Right forelimb (tissue), 1 donor: ENCODE measurements around the gene ZNF217.
"Not testable (repeated sequence)": the region's sequence is repeated elsewhere in the genome, so short reads cannot be mapped to it uniquely, and the experiment has no call there.

Experiments
- DNase-seq: peaks from one replicate; pipeline ENCODE4 v3.0.0-alpha.2; 2018

The ZNF217 gene

GRCh38 chr20:53621482-53622246, 28.0 kb upstream of the ZNF217 start:
- DNase-seq: peak; percentile 64

- DNase-seq: not testable (repeated sequence)
These were observed 24.9 kb upstream of the ZNF217 start for GRCh38 chr20:53618490-53619000.

GRCh38 chr20:53617791-53618489, 24.3 kb upstream of the ZNF217 start:
- no peak for DNase-seq

- not testable (repeated sequence) for DNase-seq
These were observed 22.9 kb upstream of the ZNF217 start for GRCh38 chr20:53616489-53616888.

GRCh38 chr20:53613748-53614147, 20.1 kb upstream of the ZNF217 start:
- no peak for DNase-seq

GRCh38 chr20:53612289-53612688, 18.6 kb upstream of the ZNF217 start:
- not testable (repeated sequence) for DNase-seq

GRCh38 chr20:53611449-53611894, 17.8 kb upstream of the ZNF217 start:
- no peak for DNase-seq

- DNase-seq: no peak
These were observed 16.1 kb upstream of the ZNF217 start for GRCh38 chr20:53609491-53610445.

- no peak for DNase-seq
These were observed 15.1 kb upstream of the ZNF217 start for GRCh38 chr20:53608456-53609452.

- no peak for DNase-seq
These were observed 14.4 kb upstream of the ZNF217 start for GRCh38 chr20:53608071-53608455.

GRCh38 chr20:53606364-53606985, 12.8 kb upstream of the ZNF217 start:
- no peak for DNase-seq

- not testable (repeated sequence) for DNase-seq
These were observed 11.8 kb upstream of the ZNF217 start for GRCh38 chr20:53605401-53605800.

GRCh38 chr20:53604846-53605245, 11.2 kb upstream of the ZNF217 start:
- not testable (repeated sequence) for DNase-seq

- DNase-seq: no peak
These were observed 9.0 kb upstream of the ZNF217 start for GRCh38 chr20:53602661-53603060.

GRCh38 chr20:53599910-53600632, 6.4 kb upstream of the ZNF217 start:
- no peak for DNase-seq

GRCh38 chr20:53599378-53599777, 5.7 kb upstream of the ZNF217 start:
- no peak for DNase-seq

GRCh38 chr20:53599044-53599362, 5.4 kb upstream of the ZNF217 start:
- no peak for DNase-seq

- no peak for DNase-seq
These were observed 4.8 kb upstream of the ZNF217 start for GRCh38 chr20:53598140-53599043.

GRCh38 chr20:53597521-53598120, 4.0 kb upstream of the ZNF217 start:
- no peak for DNase-seq
